ENCODE measurements around the gene PPIC. TPM values are rescaled to one million over a fixed set of nuclear protein-coding genes. Genes with fewer than 3 reads are reported as not detected.

The PPIC gene
- not detected for polyA plus RNA-seq (ENCODE audit: low read depth in 6 of 6)

DNA sequence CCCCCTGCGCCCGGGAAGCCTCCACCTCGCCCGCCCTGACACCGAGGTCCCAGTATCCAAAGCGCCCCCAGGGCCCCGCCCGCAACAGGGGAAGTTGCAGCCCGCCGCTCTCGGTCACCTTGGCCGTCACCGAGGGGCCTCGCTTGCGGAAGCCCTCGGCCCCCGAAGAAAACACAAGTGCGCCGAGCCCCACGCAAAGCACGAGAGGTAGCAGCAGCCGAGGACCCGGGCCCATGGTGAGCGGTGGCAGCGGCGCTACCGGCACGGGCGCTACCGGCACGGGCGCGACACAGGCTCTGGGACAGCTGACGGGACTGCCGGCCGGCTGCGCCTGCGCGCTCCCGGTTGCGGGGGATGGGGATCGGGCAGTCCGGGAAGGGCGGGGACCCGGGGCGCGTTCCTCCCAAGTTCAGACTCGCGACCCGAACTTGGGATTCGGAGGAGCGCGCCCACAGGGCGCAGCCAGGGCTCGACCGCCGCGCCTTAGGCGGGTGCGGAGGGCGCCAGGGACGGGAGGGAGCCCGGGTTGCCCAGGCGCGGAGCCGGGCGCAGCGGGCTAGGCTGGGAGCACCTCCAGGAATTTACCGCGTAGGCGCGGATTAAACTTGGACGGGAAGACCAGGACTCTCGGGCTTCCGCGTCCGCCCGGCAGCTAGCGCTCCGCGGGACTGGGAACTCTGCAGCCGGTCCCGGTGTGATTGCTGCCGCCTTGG is at the start of gene PPIC:
Gene PPIC, minus strand, starts transcription at position 335 of the 713 bp plus-strand sequence. Its CDS starts 100 bp downstream, at position 235.
- H3K27ac Mint-ChIP-seq, result no peak within 1 kb of the TSS
- peaks cover 0 to 5% (median 0%) of the 10 kb centered on the region in 7 donors for H3K9me3 Mint-ChIP-seq
- H3K4me3 Mint-ChIP-seq, result peak within 1 kb of the TSS; percentile 73 to 91 (median 82)
- DNase-seq, result peak; percentile 13
- no peaks in the 10 kb centered on the region for H3K36me3 Mint-ChIP-seq
- H3K4me1 Mint-ChIP-seq, result peaks cover 6 to 14% (median 12%) of the 10 kb centered on the region in 3 donors
- peak; percentile 45 to 53 for ATAC-seq (ENCODE audit: low read depth in 2 of 2)
- H3K27me3 Mint-ChIP-seq, result peaks cover 62 to 72% (median 69%) of the 10 kb centered on the region in 3 donors

DNA sequence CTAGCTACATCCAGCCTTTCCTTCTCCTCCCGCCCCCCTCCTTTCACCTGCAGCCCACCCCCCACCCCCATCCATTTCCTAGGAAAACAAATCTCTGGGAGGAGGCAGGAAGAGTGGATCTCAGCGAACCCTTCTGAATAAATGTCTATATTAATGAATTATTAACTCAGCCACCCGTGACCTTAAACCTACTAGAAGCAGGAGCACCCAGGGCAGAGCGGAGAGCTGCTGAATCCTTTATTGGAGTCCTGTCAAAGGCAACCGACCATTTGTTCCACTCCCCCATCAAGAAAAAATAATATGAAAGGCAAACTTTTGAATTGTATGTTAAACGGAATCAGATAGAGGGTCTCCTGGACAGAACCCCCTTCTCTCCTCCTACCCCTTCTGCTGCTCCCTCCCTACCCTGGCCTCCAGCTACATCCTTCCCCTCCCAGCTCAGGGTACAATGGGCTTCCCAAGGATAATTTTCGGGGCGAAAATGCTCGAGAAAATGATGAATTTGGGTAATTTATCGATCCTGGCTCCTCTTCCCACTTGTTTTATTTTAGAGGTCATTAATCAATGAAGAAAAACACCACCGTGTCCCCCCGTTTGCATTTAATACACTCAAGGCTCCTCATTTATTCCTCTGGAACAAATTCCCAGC is 49.2 kb upstream of the PPIC start:
- Mint-ChIP-seq H3K27ac (no peak overlapping the region), H3K4me3 (no peak overlapping the region), H3K4me1 (peaks cover 23 to 40% (median 27%) of the 10 kb centered on the region in 3 donors), H3K36me3 (no peaks in the 10 kb centered on the region), H3K27me3 (peaks cover 67 to 86% (median 83%) of the 10 kb centered on the region in 3 donors), H3K9me3 (peaks cover 0 to 11% (median 0%) of the 10 kb centered on the region in 7 donors)
- DNase-seq, result no peak
- ATAC-seq (ENCODE audit: low read depth in 2 of 2), result no peak

DNA sequence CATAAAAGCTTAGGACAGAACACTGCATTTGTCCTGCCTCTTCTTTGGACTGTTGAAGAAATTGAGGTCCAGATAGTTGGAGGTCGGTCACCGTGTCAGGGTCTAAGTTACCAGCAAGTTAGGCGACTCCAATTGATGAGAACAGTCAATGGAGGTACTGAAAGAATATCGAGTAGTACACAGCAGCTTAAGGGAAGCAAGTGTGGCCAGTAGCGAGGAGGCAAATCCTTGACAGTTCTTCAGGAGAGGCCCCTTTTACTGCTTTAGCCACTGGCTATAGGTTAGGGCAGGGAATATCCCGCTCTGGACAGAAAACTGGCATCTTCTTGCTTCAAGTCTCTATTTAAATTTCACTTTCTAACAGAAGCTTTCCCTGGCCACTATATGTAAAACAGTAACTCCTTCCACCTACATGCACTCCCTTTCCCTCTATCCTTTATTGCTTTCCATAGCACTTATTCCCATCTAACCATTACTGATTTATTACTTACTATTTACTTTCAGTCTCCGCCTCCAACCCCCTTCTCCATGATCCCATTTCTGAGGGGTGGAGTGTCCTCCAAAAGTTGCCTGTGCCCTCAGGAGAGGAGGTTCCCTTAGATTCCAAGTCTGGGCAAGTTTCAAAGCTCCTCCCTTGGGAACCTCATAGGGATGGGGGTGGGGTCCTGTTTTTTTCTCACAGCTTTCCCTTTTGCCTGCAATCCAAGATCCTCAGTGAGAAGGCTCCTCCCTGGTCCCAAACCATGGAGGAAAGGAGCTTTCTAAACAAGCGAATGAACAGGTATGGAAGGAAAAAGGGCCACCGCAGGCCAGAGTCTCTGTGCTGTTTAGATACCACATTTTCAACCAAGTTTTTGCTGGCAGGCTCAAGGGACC is 48.4 kb upstream of the PPIC start:
- Mint-ChIP-seq H3K9me3 (peaks cover 0 to 11% (median 0%) of the 10 kb centered on the region in 7 donors), H3K4me1 (peaks cover 21 to 37% (median 26%) of the 10 kb centered on the region in 3 donors), H3K27ac (no peak overlapping the region), H3K4me3 (peak overlapping the region in 2 of 8 donors; percentile 14 to 32), H3K27me3 (peaks cover 70 to 87% (median 86%) of the 10 kb centered on the region in 3 donors), H3K36me3 (no peaks in the 10 kb centered on the region)
- ATAC-seq (ENCODE audit: low read depth in 2 of 2) (no peak), DNase-seq (no peak)

DNA sequence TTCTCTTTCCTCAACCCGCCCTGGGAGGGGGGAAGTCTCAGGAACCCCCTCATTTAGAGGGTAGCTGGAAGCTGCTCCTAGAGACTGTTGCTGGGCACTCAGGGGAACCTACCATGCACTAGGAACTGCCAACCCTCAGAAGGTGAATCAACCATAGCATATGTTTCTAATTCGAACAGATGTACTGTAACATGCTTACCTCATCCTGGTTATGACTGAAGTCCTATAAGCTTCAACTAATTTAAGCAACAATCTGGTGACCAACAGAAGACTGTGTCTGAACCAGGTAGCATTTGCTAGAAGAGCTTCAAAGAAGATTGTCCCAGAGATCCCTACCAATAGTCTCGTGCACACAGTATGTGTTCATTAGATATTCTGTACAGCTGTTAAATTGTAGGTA is 46.8 kb upstream of the PPIC start:
- peaks cover 10 to 25% (median 18%) of the 10 kb centered on the region in 3 donors for H3K4me1 Mint-ChIP-seq
- H3K4me3 Mint-ChIP-seq, result no peak overlapping the region
- no peaks in the 10 kb centered on the region for H3K36me3 Mint-ChIP-seq
- no peak for ATAC-seq (ENCODE audit: low read depth in 2 of 2)
- H3K27me3 Mint-ChIP-seq, result peaks cover 65 to 84% (median 79%) of the 10 kb centered on the region in 3 donors
- no peak overlapping the region for H3K27ac Mint-ChIP-seq
- no peak for DNase-seq
- H3K9me3 Mint-ChIP-seq, result peaks cover 0 to 11% (median 0%) of the 10 kb centered on the region in 7 donors

DNA sequence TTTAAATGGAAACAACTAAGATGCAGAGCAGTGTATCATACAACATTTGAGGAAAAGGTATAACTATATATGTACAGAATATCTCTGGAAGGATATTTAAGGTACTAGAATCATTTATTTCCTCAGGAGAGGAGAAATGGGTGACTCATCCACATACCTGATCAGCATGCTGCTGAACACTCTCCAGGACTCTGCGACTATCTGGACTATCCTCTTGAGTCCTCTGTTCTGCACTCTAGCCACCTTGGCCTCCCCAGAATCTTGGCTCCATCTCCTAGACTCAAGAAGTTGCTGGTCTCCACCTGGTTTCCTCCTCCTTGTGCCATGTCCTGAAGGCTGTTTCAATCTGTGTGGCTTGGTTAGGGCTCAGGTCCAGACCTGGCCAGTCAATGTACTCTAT is 43.7 kb upstream of the PPIC start:
- peaks cover 45 to 74% (median 68%) of the 10 kb centered on the region in 3 donors for H3K27me3 Mint-ChIP-seq
- no peaks in the 10 kb centered on the region for H3K4me1 Mint-ChIP-seq
- H3K27ac Mint-ChIP-seq, result no peak overlapping the region
- no peak for DNase-seq
- H3K9me3 Mint-ChIP-seq, result no peaks in the 10 kb centered on the region
- no peak for ATAC-seq (ENCODE audit: low read depth in 2 of 2)
- no peak overlapping the region for H3K4me3 Mint-ChIP-seq
- no peaks in the 10 kb centered on the region for H3K36me3 Mint-ChIP-seq

DNA sequence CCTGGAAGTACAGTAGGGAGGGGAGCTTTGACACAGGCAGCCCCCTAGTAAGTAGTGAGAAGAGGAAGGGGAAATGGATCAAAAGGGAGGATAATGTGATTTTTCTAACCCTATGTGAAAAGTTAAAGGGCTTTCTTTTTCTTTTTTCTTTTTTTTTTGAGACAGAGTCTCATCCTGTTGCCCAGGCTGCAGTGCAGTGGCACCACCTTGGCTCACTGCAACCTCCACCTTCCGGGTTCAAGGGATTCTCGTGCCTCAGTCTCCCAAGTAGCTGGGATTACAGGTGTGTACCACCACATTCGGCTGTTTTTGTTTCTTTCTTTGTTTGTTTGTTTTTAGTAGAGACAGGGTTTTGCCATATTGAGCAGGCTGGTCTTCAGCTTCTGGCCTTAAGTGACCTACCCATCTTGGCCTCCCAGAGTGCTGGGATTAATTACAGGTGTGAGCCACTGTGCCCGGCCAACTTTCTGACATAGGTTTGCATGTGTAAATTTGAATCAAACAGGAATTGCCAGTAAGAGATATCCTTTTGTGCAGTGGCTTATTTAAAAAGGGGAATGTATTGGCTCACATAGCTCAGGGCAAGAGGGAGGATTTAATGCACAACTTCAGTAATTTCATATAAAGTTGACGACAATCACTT is 39.1 kb upstream of the PPIC start:
- Mint-ChIP-seq H3K27me3 (peaks cover 49 to 71% (median 57%) of the 10 kb centered on the region in 3 donors), H3K4me1 (no peaks in the 10 kb centered on the region), H3K9me3 (peaks cover 0 to 7% (median 0%) of the 10 kb centered on the region in 7 donors), H3K4me3 (no peak overlapping the region), H3K36me3 (no peaks in the 10 kb centered on the region), H3K27ac (no peak overlapping the region)
- ATAC-seq (ENCODE audit: low read depth in 2 of 2) (no peak), DNase-seq (no peak)

DNA sequence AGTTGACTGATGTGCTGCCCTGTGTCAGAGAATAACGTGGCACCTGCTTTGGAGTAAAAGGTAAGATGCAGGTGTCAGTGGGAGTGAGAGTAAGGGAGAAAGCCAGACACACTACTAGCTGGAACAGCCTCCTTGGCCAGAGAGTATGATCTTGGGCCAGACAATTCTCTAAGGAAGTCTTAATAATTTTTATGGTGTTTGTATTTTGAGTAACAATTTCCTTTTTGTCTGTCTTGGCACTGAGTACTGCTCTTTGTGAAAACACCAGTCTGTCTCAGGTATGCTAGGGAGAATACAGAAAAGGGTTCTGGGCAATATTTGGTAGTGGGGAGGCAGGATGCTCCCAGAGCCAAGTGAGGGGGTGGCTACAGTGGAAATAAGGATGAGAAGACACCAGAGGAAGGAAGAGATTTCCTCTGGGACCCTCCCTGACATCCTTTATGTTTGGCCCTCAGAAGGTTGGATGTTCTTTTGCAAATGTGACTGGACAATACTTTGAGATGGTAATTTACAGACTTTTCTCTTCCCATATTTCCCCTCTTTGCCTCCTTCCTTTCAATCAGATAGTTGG is 31.9 kb upstream of the PPIC start:
- H3K27me3 Mint-ChIP-seq, result peaks cover 45 to 63% (median 50%) of the 10 kb centered on the region in 3 donors
- no peak overlapping the region for H3K4me3 Mint-ChIP-seq
- H3K4me1 Mint-ChIP-seq, result no peaks in the 10 kb centered on the region
- H3K36me3 Mint-ChIP-seq, result peaks cover 0 to 6% of the 10 kb centered on the region in 2 donors
- no peak for DNase-seq
- peaks cover 0 to 15% (median 0%) of the 10 kb centered on the region in 7 donors for H3K9me3 Mint-ChIP-seq
- ATAC-seq (ENCODE audit: low read depth in 2 of 2), result no peak
- H3K27ac Mint-ChIP-seq, result no peak overlapping the region

DNA sequence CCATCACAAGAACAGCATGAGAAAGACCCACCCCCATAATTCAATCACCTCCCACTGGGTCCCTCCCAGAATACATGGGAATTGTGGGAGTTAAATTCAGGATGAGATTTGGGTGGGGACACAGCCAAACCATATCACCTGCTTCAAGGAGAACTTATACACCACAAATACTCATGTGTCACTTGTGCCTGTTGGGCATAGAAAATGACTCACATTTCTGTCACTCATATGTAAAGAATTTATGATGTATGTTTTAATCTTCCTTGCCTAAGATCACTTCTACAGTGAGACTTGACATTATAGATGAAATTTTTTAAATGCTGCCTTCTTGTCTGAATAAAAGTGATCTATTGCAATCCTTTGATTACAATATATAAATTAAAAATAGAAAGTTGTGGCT is 29.5 kb upstream of the PPIC start:
- H3K9me3 Mint-ChIP-seq, result peaks cover 2 to 24% (median 10%) of the 10 kb centered on the region in 7 donors
- DNase-seq, result no peak
- H3K36me3 Mint-ChIP-seq, result peaks cover 6 to 8% of the 10 kb centered on the region in 2 donors
- H3K4me1 Mint-ChIP-seq, result no peaks in the 10 kb centered on the region
- H3K4me3 Mint-ChIP-seq, result no peak overlapping the region
- ATAC-seq (ENCODE audit: low read depth in 2 of 2), result no peak
- peaks cover 30 to 48% (median 45%) of the 10 kb centered on the region in 3 donors for H3K27me3 Mint-ChIP-seq
- no peak overlapping the region for H3K27ac Mint-ChIP-seq

DNA sequence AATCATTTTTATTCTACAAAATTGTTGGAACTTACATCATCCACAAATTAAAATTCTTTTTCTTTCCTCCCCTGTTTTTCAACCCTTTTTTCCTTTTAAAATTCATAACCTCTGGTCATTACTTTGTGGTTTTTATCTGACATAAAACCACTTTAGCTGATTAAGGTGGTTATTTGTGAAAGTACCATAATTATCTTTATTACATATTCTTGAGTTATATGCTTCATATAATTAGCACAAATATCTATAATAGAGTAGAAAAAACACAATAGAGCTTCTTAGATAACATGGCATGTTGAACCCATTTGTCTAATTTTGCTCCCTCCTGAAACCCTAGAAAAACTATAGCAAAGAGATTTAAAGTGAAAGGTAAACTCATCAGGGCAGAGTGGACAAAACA is 22.9 kb upstream of the PPIC start:
- Mint-ChIP-seq H3K4me3 (no peak overlapping the region), H3K36me3 (peaks cover 0 to 15% of the 10 kb centered on the region in 2 donors), H3K9me3 (peaks cover 5 to 24% (median 12%) of the 10 kb centered on the region in 7 donors)

DNA sequence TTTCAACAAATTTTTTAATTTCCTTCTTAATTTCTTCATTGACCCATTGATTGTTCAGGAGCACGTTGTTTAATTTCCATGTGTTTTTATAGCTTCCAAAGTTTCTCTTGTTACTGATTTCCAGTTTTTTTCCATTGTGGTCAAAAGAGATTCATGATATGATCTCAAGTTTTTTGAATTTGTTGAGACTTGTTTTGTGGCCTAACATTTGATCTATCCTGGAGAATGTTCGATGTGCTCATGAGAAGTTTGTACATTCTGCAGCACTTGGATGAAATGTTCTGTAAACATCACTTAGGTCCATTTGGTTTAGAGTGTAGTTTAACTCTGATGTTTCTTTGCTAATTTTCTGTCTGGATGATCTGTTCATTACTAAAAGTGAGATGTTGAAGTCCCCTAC is 14.7 kb upstream of the PPIC start:
- H3K36me3 Mint-ChIP-seq, result peaks cover 6 to 15% of the 10 kb centered on the region in 2 donors
- H3K4me1 Mint-ChIP-seq, result no peaks in the 10 kb centered on the region
- peaks cover 52 to 71% (median 59%) of the 10 kb centered on the region in 3 donors for H3K27me3 Mint-ChIP-seq
- no peak for ATAC-seq (ENCODE audit: low read depth in 2 of 2)
- no peak overlapping the region for H3K27ac Mint-ChIP-seq
- no peak for DNase-seq
- H3K9me3 Mint-ChIP-seq, result peaks cover 7 to 28% (median 14%) of the 10 kb centered on the region in 7 donors
- H3K4me3 Mint-ChIP-seq, result no peak overlapping the region

More for the DNA sequence above, 22.9 kb upstream of the PPIC start:
- ATAC-seq (ENCODE audit: low read depth in 2 of 2) (no peak), DNase-seq (no peak)
- H3K27ac Mint-ChIP-seq, result peak overlapping the region in 1 of 6 donors; percentile 3
- H3K27me3 Mint-ChIP-seq, result peaks cover 19 to 50% (median 32%) of the 10 kb centered on the region in 3 donors
- H3K4me1 Mint-ChIP-seq, result no peaks in the 10 kb centered on the region

DNA sequence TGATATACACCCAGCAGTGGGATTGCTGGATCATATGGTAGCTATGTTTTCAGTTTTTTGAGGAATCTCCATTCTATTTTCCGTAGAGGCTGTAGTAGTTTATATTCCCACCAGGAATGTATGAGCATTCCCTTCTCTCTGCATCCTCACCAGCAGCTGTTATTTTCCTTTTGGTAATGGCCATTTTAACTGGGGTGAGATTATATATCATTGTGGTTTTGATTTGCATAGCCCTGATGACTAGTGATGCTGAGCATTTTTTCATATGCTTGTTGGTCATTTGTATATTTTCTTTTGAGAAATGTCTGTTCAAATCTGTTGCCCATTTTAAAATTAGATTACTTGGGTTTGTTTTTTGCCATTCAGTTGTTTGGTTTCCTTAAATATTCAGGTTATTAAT is 11.2 kb upstream of the PPIC start:
- Mint-ChIP-seq H3K4me1 (no peaks in the 10 kb centered on the region), H3K36me3 (peaks cover 14 to 15% of the 10 kb centered on the region in 2 donors), H3K27ac (no peak overlapping the region), H3K4me3 (no peak overlapping the region), H3K9me3 (peaks cover 7 to 21% (median 11%) of the 10 kb centered on the region in 7 donors), H3K27me3 (peaks cover 59 to 72% (median 67%) of the 10 kb centered on the region in 3 donors)
- no peak for ATAC-seq (ENCODE audit: low read depth in 2 of 2)
- no peak for DNase-seq

DNA sequence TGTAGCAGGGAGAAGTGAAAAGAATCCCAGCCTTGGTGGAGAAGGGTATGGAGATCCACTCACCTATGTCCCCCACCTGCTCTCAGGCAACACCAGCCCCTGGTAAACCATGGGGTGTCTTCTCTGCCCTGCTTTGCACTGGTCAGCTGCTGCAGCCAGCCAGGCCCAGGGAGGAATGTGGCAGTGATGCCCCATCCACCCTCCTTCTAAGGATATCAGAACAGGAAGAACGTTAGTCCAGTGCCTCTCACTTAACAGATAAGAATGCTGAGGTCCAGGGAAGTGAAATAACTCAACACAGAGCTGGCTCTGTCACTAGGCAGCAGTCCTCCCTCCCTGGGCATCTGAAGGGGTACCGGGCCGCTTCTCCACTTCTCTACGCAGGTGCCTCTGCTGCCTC is 9.7 kb upstream of the PPIC start:
- H3K9me3 Mint-ChIP-seq, result peaks cover 0 to 7% (median 1%) of the 10 kb centered on the region in 7 donors
- ATAC-seq (ENCODE audit: low read depth in 2 of 2) (no peak), DNase-seq (no peak)
- H3K36me3 Mint-ChIP-seq, result peaks cover 2 to 9% of the 10 kb centered on the region in 2 donors
- H3K27ac Mint-ChIP-seq, result no peak overlapping the region
- peaks cover 44 to 67% (median 58%) of the 10 kb centered on the region in 3 donors for H3K27me3 Mint-ChIP-seq
- no peak overlapping the region for H3K4me3 Mint-ChIP-seq
- H3K4me1 Mint-ChIP-seq, result no peaks in the 10 kb centered on the region
